GM04503 (cell line): ENCODE measurements around the gene GDPD4.

Experiments used
- DNase-seq: peaks from one replicate; pipeline ENCODE4 v3.0.0-alpha.2; 2012; ENCODE audit warnings: low read depth

The GDPD4 gene

GRCh38 chr11:77173494-77173893, 128.0 kb downstream of the GDPD4 start:
- DNase-seq, result no peak

- no peak for DNase-seq
These were observed 128.9 kb downstream of the GDPD4 start for GRCh38 chr11:77172666-77172982.

GRCh38 chr11:77171885-77172665, 129.4 kb downstream of the GDPD4 start:
- no peak for DNase-seq

DNA sequence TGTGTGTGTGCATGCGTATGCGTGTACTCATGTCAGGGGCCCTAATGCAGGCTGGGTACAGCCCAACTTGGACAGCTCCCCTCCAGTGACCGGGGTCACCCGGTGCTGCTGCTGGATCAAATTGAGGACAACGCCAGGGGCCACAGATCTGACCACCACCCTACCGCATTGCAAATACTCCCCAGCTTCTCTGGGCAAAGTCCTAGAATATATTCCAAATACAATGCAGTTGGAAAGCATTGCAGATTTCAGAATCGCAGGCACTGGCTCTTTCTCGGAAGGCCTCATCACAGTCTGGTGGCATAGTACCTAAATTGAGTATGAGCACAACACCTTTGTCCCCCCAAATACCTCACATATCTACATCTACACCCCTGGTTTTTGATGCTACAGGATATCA, 130.2 kb downstream of the GDPD4 start:
- DNase-seq, result no peak

GRCh38 chr11:77170107-77170506, 131.4 kb downstream of the GDPD4 start:
- no peak for DNase-seq

DNA sequence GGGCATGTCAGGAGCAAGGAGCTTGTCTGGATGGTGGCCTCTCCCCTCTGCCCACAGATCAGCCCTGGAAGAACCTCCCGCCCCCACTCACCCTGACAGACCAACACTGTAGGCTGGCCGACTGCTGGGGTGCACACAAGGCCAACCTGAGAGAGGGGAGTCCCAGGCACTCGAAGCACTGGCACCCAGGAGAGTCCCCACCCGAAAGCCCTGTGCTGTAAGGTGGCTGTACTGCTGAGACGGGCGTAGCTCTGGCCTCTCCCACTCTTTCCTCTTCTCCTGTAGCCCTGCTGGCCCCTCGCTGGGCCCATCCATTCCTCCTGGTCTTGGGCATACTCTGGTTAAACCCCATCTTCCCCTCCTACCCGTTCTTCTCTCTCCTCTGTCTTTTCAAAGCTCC, 133.7 kb downstream of the GDPD4 start:
- no peak for DNase-seq

DNA sequence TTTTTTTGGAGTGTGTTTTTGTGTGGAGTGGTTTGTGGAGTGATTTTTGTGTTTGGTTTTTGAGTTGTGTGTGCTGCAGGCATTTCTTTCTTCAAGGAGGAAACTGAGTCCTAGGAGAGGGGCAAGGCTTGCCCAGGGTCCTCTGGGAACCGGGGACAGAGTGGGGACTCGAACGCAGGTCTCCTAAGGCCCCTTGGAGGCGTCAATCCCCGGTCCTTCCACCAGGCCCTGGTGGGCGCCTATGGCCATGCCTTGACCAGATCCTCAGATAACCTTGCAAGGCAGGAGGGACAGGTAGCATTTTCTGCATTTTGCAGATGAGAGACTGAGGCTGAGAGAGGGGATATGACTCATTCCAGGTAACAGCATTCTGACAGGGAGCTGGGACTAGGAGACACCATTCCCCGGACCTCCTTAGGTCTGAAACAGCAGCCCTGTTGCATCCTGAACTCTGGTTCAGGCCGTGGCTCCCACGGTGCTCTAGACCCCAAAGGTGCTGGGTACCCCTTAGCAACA, 134.3 kb downstream of the GDPD4 start:
- no peak for DNase-seq
